ENCODE measurements around the gene MRTFA.

DNA sequence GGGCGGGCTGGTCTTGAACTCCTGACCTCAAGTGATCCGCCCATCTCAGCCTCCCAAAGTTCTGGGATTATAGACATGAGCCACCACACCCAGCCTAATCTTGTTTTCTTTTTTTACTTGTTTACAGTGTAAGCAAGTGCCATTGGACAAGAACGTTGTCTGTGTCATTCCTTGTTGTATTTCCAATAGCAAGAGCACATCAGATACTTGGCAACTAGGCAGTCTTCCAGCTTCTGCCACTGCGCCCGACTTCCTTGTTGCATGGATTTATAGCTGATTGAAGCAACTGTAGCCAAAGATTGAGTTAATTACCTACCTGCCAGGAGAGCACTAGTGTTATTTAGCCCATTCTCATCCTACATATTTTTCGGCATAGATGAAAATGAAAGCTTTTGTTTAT, 269.2 kb downstream of the MRTFA start:
- TF ChIP-seq, protein P1, sequence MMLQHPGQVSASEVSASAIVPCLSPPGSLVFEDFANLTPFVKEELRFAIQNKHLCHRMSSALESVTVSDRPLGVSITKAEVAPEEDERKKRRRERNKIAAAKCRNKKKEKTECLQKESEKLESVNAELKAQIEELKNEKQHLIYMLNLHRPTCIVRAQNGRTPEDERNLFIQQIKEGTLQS (IDR thresholded peaks at IDR 0.05), result no peak
- TF ChIP-seq, protein P2, sequence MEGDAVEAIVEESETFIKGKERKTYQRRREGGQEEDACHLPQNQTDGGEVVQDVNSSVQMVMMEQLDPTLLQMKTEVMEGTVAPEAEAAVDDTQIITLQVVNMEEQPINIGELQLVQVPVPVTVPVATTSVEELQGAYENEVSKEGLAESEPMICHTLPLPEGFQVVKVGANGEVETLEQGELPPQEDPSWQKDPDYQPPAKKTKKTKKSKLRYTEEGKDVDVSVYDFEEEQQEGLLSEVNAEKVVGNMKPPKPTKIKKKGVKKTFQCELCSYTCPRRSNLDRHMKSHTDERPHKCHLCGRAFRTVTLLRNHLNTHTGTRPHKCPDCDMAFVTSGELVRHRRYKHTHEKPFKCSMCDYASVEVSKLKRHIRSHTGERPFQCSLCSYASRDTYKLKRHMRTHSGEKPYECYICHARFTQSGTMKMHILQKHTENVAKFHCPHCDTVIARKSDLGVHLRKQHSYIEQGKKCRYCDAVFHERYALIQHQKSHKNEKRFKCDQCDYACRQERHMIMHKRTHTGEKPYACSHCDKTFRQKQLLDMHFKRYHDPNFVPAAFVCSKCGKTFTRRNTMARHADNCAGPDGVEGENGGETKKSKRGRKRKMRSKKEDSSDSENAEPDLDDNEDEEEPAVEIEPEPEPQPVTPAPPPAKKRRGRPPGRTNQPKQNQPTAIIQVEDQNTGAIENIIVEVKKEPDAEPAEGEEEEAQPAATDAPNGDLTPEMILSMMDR (IDR thresholded peaks at IDR 0.05 in 2 of 3, conservative IDR thresholded peaks at IDR 0.05 in 1 of 3; ENCODE audit: borderline replicate concordance in 1 of 3, insufficient read depth in 1 of 3, low read depth in 2 of 3, low read length in 2 of 3), result no peak
- TF ChIP-seq EZH2 (IDR thresholded peaks at IDR 0.05) (no peak), POLR2A (IDR thresholded peaks at IDR 0.05; ENCODE audit: borderline replicate concordance, extremely low read depth, insufficient read depth, insufficient read length) (no peak), POLR2AphosphoS5 (IDR thresholded peaks at IDR 0.05; ENCODE audit: low read depth, low read length) (no peak), ZFX (IDR thresholded peaks at IDR 0.05) (no peak), EGR1 (IDR thresholded peaks at IDR 0.05; ENCODE audit: low read depth) (no peak), JUND (IDR thresholded peaks at IDR 0.05) (no peak)
- TF ChIP-seq, protein P3, sequence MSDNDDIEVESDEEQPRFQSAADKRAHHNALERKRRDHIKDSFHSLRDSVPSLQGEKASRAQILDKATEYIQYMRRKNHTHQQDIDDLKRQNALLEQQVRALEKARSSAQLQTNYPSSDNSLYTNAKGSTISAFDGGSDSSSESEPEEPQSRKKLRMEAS (IDR thresholded peaks at IDR 0.05), result no peak
- TF ChIP-seq, protein P4, sequence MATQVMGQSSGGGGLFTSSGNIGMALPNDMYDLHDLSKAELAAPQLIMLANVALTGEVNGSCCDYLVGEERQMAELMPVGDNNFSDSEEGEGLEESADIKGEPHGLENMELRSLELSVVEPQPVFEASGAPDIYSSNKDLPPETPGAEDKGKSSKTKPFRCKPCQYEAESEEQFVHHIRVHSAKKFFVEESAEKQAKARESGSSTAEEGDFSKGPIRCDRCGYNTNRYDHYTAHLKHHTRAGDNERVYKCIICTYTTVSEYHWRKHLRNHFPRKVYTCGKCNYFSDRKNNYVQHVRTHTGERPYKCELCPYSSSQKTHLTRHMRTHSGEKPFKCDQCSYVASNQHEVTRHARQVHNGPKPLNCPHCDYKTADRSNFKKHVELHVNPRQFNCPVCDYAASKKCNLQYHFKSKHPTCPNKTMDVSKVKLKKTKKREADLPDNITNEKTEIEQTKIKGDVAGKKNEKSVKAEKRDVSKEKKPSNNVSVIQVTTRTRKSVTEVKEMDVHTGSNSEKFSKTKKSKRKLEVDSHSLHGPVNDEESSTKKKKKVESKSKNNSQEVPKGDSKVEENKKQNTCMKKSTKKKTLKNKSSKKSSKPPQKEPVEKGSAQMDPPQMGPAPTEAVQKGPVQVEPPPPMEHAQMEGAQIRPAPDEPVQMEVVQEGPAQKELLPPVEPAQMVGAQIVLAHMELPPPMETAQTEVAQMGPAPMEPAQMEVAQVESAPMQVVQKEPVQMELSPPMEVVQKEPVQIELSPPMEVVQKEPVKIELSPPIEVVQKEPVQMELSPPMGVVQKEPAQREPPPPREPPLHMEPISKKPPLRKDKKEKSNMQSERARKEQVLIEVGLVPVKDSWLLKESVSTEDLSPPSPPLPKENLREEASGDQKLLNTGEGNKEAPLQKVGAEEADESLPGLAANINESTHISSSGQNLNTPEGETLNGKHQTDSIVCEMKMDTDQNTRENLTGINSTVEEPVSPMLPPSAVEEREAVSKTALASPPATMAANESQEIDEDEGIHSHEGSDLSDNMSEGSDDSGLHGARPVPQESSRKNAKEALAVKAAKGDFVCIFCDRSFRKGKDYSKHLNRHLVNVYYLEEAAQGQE (IDR thresholded peaks at IDR 0.05; ENCODE audit: low read depth), result no peak
